Astrocyte of the cerebellum (primary cell): ENCODE results near the gene KLF7.

Experiments
- DNase-seq: peaks from one replicate; pipeline ENCODE4 v3.0.0-alpha.2; 2011; ENCODE audit warnings: low read depth
- H3K4me3 ChIP-seq: 2 replicates; pipeline ENCODE4 v1.5.1; 2011; ENCODE audit warnings: mild to moderate bottlenecking, low read depth, low read length, moderate library complexity
- in situ Hi-C: cut with HindIII; loops from 2 replicates; pipeline ENCODE4 v1.10.0; 2017; ENCODE audit warnings: low sequenced_read_pairs
- TF ChIP-seq, protein P1 (sequence below): IDR thresholded peaks from 2 replicates; pipeline ENCODE4 v1.5.1; 2012; ENCODE audit warnings: low read length, low read depth, moderate library complexity, mild to moderate bottlenecking; ENCODE audit errors: missing control alignments

KLF7 gene

DNA sequence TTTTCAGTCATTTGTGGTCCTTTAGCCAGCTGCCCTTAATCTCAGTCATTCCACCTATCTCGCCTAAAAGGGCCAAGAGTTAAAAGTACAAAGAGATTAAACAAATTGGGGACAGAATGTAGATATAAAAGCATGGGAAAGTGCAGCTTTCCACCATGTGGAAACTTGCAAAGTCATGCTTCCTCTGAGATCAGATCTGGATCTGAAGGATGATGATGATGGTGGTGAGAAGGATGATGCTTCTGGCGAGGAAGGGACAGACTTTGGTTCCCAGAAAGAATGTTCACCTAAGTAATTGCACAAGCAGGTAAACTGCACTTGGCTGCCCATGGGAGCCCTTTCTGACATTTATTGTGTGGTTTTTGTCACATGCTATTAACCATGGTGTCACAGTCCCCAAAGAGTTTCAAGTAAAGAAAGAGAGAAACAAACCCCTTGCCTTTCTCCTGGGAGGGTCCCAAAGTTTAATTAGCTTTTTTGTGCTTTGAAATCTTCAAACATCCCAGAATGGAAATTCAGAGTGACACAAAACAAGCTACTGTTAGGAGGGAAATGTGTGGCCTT is 34.7 kb downstream of the KLF7 start:
- DNase-seq: no peak
- TF ChIP-seq, protein P1, sequence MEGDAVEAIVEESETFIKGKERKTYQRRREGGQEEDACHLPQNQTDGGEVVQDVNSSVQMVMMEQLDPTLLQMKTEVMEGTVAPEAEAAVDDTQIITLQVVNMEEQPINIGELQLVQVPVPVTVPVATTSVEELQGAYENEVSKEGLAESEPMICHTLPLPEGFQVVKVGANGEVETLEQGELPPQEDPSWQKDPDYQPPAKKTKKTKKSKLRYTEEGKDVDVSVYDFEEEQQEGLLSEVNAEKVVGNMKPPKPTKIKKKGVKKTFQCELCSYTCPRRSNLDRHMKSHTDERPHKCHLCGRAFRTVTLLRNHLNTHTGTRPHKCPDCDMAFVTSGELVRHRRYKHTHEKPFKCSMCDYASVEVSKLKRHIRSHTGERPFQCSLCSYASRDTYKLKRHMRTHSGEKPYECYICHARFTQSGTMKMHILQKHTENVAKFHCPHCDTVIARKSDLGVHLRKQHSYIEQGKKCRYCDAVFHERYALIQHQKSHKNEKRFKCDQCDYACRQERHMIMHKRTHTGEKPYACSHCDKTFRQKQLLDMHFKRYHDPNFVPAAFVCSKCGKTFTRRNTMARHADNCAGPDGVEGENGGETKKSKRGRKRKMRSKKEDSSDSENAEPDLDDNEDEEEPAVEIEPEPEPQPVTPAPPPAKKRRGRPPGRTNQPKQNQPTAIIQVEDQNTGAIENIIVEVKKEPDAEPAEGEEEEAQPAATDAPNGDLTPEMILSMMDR: no peak
- in situ Hi-C loops: no loop called here
- H3K4me3 ChIP-seq: no peak overlapping the region

DNA sequence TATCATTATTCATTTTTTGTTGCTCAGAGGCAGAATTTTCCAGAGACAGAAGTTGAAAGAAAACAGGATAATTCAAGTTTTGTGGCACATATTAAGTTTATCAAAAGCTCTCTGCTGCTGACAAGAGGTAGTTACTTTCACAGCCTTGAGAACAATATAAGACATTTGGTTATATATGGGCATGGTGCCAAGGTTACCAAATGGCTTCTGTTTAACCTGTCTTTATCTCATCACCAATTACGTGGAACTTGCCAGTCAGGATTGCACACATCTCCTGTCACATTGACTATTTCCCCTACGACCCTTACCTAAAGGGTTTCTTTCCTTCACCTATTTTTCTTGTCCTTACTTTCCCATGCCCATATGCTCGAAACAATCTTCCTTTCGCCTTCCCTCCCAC is 35.9 kb downstream of the KLF7 start:
- DNase-seq: no peak
- H3K4me3 ChIP-seq: no peak overlapping the region
- in situ Hi-C loops: no loop called here
- TF ChIP-seq, protein P1: no peak

DNA sequence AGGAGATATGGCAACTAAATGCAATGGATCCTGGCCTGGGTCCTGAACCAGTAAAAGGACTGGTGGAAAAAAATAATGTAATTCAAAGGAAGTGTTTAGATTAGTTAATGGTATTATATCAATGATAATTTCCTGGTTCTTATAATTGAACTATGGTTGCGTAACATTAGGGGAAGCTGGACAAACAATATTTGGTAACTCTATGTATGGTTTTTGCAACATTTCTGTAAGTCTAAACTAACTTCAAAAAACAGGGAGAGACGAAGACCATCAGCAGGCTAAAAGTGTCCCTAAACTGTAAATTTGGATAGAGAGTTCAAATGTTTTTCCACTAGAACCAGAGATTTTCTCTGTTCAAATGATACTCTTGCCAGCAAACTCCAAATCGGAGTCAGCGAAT is 36.9 kb downstream of the KLF7 start:
- in situ Hi-C loops: no loop called here
- no peak overlapping the region for H3K4me3 ChIP-seq
- no peak for DNase-seq
- TF ChIP-seq, protein P1: no peak

DNA sequence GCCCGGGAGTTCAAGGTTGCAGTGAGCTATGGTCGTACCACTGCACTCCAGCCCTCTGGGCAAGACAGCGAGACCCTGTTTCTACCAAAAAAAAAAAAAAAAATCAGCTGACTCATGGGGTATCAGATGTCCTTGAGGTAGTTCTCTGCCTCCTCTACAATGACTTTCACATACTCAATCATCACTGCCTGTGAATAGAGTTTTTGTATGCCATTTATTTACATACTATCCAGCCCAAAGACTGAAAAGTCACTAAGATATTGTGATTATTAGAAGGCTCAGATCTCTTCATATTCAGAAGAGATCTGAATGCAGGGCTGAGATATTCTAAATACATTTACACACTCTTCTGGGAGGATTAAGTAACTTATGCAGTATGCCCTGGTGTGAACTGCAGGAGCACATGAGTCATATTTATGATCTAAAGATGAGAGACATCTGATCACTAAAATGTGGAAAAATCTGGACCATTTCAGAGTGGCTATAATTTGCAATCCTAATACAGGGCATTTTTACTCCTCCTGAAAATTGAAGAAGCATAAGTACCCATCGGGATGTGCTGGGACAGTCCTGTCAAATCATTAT is 38.9 kb downstream of the KLF7 start:
- in situ Hi-C loops: no loop called here
- no peak for DNase-seq
- H3K4me3 ChIP-seq: no peak overlapping the region
- TF ChIP-seq, protein P1: no peak

DNA sequence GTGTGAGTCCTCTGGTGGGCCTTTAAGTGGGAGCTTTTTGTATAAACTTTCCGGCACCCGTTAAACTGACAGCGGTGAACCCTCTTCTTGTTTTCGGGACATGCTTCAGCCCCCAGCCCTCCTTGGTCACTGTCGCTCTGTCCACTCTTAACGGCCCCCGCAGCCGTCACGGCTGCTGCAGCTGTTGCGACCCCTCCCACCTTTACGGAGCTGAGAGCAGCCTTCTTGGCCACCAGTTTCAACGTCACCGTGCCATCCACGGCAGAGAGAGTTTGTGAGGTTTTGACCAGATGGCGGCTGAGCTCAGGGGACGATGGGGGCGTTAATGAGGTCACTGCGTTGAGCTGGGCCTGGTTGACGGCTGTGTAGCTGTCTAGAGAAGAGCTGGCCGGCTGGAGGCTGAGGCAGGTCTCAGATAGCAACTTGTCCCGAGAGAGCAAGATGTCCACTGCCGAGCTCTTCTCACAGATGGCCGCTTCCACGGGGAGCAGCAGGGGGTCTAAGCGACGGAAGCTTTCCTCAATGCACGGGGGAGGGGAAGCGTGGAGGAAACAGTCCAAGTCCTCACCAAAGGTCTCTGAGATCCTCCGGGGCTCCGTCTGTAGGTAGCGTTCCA is 41.9 kb downstream of the KLF7 start:
- no peak for DNase-seq
- H3K4me3 ChIP-seq: no peak overlapping the region
- in situ Hi-C loops: no loop called here
- TF ChIP-seq, protein P1: no peak

DNA sequence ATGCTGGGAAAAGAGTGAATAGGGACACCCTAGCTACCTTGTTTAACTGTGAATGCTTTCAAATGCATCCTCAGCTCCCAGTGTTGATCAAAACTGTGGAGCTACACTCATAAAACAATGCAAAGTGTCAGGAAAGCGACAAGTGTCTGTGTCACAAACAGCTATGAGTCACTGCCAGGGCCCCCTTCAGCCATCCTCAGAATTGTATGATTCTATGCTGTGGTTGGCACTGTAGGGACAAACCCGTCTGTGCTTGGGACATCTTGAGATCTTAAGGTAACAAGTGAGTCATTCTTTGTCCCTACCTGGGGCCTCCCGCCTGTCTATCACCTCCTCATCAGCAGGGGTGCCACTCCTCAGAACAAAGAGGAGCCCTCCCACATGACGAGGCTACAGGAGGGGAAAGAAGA is 42.4 kb downstream of the KLF7 start:
- no peak for DNase-seq
- TF ChIP-seq, protein P1: no peak
- no peak overlapping the region for H3K4me3 ChIP-seq
- in situ Hi-C loops: no loop called here
